Mesodermal cell (in vitro differentiated cells): Measurements from ENCODE around the gene AGBL1.
A peak's percentile ranks its signal among the peaks of the same experiment; 100 is the strongest.
"Not testable (repeated sequence)": the region's sequence is repeated elsewhere in the genome, so short reads cannot be mapped to it uniquely, and the experiment has no call there.

Experiments
- H3K27ac ChIP-seq: 2 replicates; pipeline ENCODE4 v1.7.0; 2013; ENCODE audit warnings: mild to moderate bottlenecking, low read depth, low read length, moderate library complexity; ENCODE audit not compliant: severe bottlenecking
- H3K36me3 ChIP-seq: 2 replicates; pipeline ENCODE4 v1.7.1; 2013; ENCODE audit warnings: mild to moderate bottlenecking, low read length, moderate library complexity; ENCODE audit not compliant: control insufficient read depth, insufficient read depth
- H3K4me1 ChIP-seq: one replicate; pipeline ENCODE4 v1.7.1; 2013; ENCODE audit warnings: mild to moderate bottlenecking, low read length; ENCODE audit not compliant: insufficient read depth, control insufficient read depth, poor library complexity, severe bottlenecking
- H3K4me3 ChIP-seq: 2 replicates; pipeline ENCODE4 v1.7.0; 2013; ENCODE audit warnings: low read length, control low read depth, mild to moderate bottlenecking; ENCODE audit not compliant: insufficient read depth, poor library complexity, severe bottlenecking; ENCODE audit errors: extremely low read depth
- H3K9me3 ChIP-seq: 2 replicates; pipeline ENCODE4 v1.7.1; 2013; ENCODE audit warnings: mild to moderate bottlenecking, low read length, moderate library complexity; ENCODE audit not compliant: control insufficient read depth
- WGBS, 2 experiments: methylation state at CpG; one replicate each; pipeline ENCODE4 v1.1.5; 2013; ENCODE audit warnings: missing lambda C conversion rate in 2 of 2; ENCODE audit not compliant: insufficient coverage in 2 of 2; 5-methylcytosine and 5-hydroxymethylcytosine counted together

The AGBL1 gene

GRCh38 chr15:86870846-86871245 is 791.2 kb downstream of the AGBL1 start:
- Histone ChIP-seq H3K27ac (no peak overlapping the region), H3K4me1 (peaks cover 10% of the 10 kb centered on the region), H3K36me3 (no peaks in the 10 kb centered on the region), H3K4me3 (no peak overlapping the region), H3K9me3 (no peaks in the 10 kb centered on the region)
- 77 to 80% methylated on average over 1 to 3 of the region's 3 CpGs for WGBS, 2 experiments

- Histone ChIP-seq H3K4me1 (peaks cover 10% of the 10 kb centered on the region), H3K9me3 (no peaks in the 10 kb centered on the region), H3K36me3 (no peaks in the 10 kb centered on the region), H3K27ac (peak overlapping the region; percentile 41), H3K4me3 (no peak overlapping the region)
- WGBS, 2 experiments = 92 to 100% methylated on average over 2 to 3 of the region's 4 CpGs
These were observed 792.3 kb downstream of the AGBL1 start for GRCh38 chr15:86871964-86872363.

GRCh38 chr15:86872782-86873181 is 793.1 kb downstream of the AGBL1 start:
- H3K4me3 ChIP-seq = no peak overlapping the region
- 100% methylated on average over 1 of the region's 1 CpG; no CpG with 5 or more reads in 1 of the 2 experiments for WGBS, 2 experiments
- no peaks in the 10 kb centered on the region for H3K9me3 ChIP-seq
- H3K4me1 ChIP-seq = peaks cover 10% of the 10 kb centered on the region
- no peaks in the 10 kb centered on the region for H3K36me3 ChIP-seq
- no peak overlapping the region for H3K27ac ChIP-seq

GRCh38 chr15:86875067-86875466 is 795.4 kb downstream of the AGBL1 start:
- no peak overlapping the region for H3K27ac ChIP-seq
- H3K4me1 ChIP-seq = peaks cover 10% of the 10 kb centered on the region
- WGBS, 2 experiments = 100% methylated on average over 1 of the region's 3 CpGs; no CpG with 5 or more reads in 1 of the 2 experiments
- no peaks in the 10 kb centered on the region for H3K36me3 ChIP-seq
- H3K9me3 ChIP-seq = no peaks in the 10 kb centered on the region
- no peak overlapping the region for H3K4me3 ChIP-seq

- no peaks in the 10 kb centered on the region for H3K36me3 ChIP-seq
- no peak overlapping the region for H3K27ac ChIP-seq
- no peak overlapping the region for H3K4me3 ChIP-seq
- H3K4me1 ChIP-seq = peaks cover 2% of the 10 kb centered on the region
- H3K9me3 ChIP-seq = no peaks in the 10 kb centered on the region
- 88 to 100% methylated on average over 1 of the region's 4 CpGs for WGBS, 2 experiments
These were observed 796.8 kb downstream of the AGBL1 start for GRCh38 chr15:86876387-86876944.

- no peak overlapping the region for H3K27ac ChIP-seq
- no peak overlapping the region for H3K4me3 ChIP-seq
- WGBS, 2 experiments = no CpG with 5 or more reads among the region's 2 CpGs
- no peaks in the 10 kb centered on the region for H3K36me3 ChIP-seq
- no peaks in the 10 kb centered on the region for H3K4me1 ChIP-seq
- no peaks in the 10 kb centered on the region for H3K9me3 ChIP-seq
These were observed 797.5 kb downstream of the AGBL1 start for GRCh38 chr15:86877171-86877631.

GRCh38 chr15:86878844-86879243 is 799.2 kb downstream of the AGBL1 start:
- 70 to 87% methylated on average over 3 of the region's 3 CpGs for WGBS, 2 experiments
- not testable (repeated sequence) for H3K36me3 ChIP-seq, H3K9me3 ChIP-seq

GRCh38 chr15:86879250-86880229 is 799.9 kb downstream of the AGBL1 start:
- Histone ChIP-seq H3K27ac (no peak overlapping the region), H3K9me3 (no peaks in the 10 kb centered on the region), H3K4me3 (no peak overlapping the region), H3K36me3 (no peaks in the 10 kb centered on the region), H3K4me1 (no peaks in the 10 kb centered on the region)
- WGBS, 2 experiments = 79 to 90% methylated on average over 5 to 6 of the region's 10 CpGs

More at GRCh38 chr15:86878844-86879243, 799.2 kb downstream of the AGBL1 start:
- H3K27ac ChIP-seq, H3K4me1 ChIP-seq, H3K4me3 ChIP-seq: not testable (repeated sequence)

GRCh38 chr15:86885616-86886015 is 805.9 kb downstream of the AGBL1 start:
- Histone ChIP-seq H3K4me1 (no peaks in the 10 kb centered on the region), H3K36me3 (no peaks in the 10 kb centered on the region), H3K4me3 (no peak overlapping the region), H3K9me3 (no peaks in the 10 kb centered on the region), H3K27ac (no peak overlapping the region)
- 100% methylated on average over 1 of the region's 1 CpG; no CpG with 5 or more reads in 1 of the 2 experiments for WGBS, 2 experiments

GRCh38 chr15:86892774-86893449 is 813.2 kb downstream of the AGBL1 start:
- no peaks in the 10 kb centered on the region for H3K36me3 ChIP-seq
- H3K9me3 ChIP-seq = no peaks in the 10 kb centered on the region
- H3K27ac ChIP-seq = no peak overlapping the region
- no peak overlapping the region for H3K4me3 ChIP-seq
- H3K4me1 ChIP-seq = peaks cover 5% of the 10 kb centered on the region
- 43 to 50% methylated on average over 9 of the region's 10 CpGs for WGBS, 2 experiments
